ENCODE results near the gene MDM4.

Gene MDM4

DNA sequence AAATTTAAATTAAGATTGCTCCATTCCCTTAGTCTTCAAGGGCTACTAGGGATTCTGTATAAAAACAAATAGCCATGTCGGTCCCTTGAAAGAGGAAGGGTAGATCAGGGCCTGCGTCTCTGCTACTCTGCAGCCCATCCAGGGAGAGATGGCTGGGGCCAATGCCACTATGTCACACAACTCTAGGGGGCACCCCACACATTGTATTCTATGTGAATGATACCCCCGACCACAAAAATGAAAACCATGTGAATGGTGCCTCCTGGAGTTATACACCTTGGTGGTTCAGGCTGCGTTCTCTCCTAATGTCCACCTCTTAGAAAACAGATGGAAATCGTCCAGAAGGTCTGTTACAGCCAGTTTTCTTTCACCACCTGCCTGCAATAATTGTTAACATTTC is 39.6 kb upstream of the MDM4 start:
- no peak overlapping the region for H3K27ac ChIP-seq (ENCODE audit: low read length)
- H4K20me1 ChIP-seq (ENCODE audit: insufficient read depth, low read length): peaks cover 27% of the 10 kb centered on the region
- H3K9me3 ChIP-seq (ENCODE audit: insufficient read depth, low read length, severe bottlenecking): no peaks in the 10 kb centered on the region
- no peak for DNase-seq
- peaks cover 28% of the 10 kb centered on the region for H3K4me1 ChIP-seq (ENCODE audit: insufficient read depth, low read length)
- H3K4me2 ChIP-seq (ENCODE audit: insufficient read depth, low read length): no peak overlapping the region
- no peak for ATAC-seq (ENCODE audit: insufficient read depth, low read depth)
- H3K9ac ChIP-seq (ENCODE audit: low read depth, low read length): no peak overlapping the region
- TF ChIP-seq, protein P1, sequence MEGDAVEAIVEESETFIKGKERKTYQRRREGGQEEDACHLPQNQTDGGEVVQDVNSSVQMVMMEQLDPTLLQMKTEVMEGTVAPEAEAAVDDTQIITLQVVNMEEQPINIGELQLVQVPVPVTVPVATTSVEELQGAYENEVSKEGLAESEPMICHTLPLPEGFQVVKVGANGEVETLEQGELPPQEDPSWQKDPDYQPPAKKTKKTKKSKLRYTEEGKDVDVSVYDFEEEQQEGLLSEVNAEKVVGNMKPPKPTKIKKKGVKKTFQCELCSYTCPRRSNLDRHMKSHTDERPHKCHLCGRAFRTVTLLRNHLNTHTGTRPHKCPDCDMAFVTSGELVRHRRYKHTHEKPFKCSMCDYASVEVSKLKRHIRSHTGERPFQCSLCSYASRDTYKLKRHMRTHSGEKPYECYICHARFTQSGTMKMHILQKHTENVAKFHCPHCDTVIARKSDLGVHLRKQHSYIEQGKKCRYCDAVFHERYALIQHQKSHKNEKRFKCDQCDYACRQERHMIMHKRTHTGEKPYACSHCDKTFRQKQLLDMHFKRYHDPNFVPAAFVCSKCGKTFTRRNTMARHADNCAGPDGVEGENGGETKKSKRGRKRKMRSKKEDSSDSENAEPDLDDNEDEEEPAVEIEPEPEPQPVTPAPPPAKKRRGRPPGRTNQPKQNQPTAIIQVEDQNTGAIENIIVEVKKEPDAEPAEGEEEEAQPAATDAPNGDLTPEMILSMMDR (IDR thresholded peaks at IDR 0.05; ENCODE audit: borderline replicate concordance, extremely low read depth, low read length, poor library complexity, severe bottlenecking): peak; percentile 39
- TF ChIP-seq EZH2 (IDR thresholded peaks at IDR 0.05; ENCODE audit: borderline replicate concordance, low read depth, low read length, severe bottlenecking): no peak
- H3K4me3 ChIP-seq (ENCODE audit: low read depth in 1 of 2, low read length in 2 of 2): no peak overlapping the region
- H3K36me3 ChIP-seq (ENCODE audit: insufficient read depth, low read length): peaks cover 14% of the 10 kb centered on the region; the same call in 1 of the 2 replicates
- no peak overlapping the region for H2AFZ ChIP-seq (ENCODE audit: low read depth, low read length)
- no peaks in the 10 kb centered on the region for H3K27me3 ChIP-seq (ENCODE audit: insufficient read depth, low read length, poor library complexity)
- peaks cover 50% of the 10 kb centered on the region for H3K79me2 ChIP-seq (ENCODE audit: insufficient read depth, low read length)

DNA sequence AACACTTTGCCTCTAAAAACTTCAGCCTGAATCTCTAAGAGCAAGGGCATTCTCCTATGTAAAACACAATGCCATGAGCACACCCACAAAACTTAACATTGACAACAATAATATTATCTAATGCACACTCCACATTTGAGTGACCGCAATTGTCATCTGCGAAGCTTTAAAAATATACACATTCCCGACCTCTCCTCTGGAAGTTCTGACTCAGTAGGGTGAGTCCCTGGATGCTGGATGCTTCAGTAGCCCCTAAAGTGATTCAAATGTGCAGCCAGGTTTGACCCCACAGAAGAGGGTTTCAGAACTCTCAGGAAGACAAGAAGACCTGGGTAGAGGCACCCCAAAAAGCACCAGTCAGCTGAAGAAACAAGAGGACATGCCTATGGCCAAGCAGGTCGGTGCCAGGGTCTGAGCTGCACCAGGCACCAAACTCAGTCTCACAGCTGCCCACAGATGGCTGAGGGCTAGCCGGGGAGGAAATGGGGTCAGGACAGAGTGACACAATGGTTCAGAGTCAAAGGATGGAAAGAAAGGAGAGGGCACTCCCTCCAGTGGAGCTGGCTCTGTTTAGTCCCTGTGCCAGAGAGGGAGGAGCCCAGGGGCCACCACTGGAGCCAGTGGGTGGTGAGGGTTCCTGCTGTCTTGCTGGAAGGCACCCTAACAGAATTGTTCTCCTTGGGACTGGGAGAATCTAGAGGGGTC is 39.0 kb upstream of the MDM4 start:
- ATAC-seq (ENCODE audit: insufficient read depth, low read depth) (no peak), DNase-seq (no peak)
- 0 out of 2 replicates have a peak overlapping the region, but pooled peaks have one; percentile 20 for H3K27ac ChIP-seq (ENCODE audit: low read length)
- H3K4me3 ChIP-seq (ENCODE audit: low read depth in 1 of 2, low read length in 2 of 2): no peak overlapping the region
- TF ChIP-seq, protein P1 (IDR thresholded peaks at IDR 0.05; ENCODE audit: borderline replicate concordance, extremely low read depth, low read length, poor library complexity, severe bottlenecking): no peak
- TF ChIP-seq EZH2 (IDR thresholded peaks at IDR 0.05; ENCODE audit: borderline replicate concordance, low read depth, low read length, severe bottlenecking): no peak
- no peak overlapping the region for H3K4me2 ChIP-seq (ENCODE audit: insufficient read depth, low read length)
- no peaks in the 10 kb centered on the region for H3K9me3 ChIP-seq (ENCODE audit: insufficient read depth, low read length, severe bottlenecking)
- peaks cover 14% of the 10 kb centered on the region; the same call in 1 of the 2 replicates for H3K36me3 ChIP-seq (ENCODE audit: insufficient read depth, low read length)
- H2AFZ ChIP-seq (ENCODE audit: low read depth, low read length): no peak overlapping the region
- peaks cover 34% of the 10 kb centered on the region for H3K4me1 ChIP-seq (ENCODE audit: insufficient read depth, low read length)
- H3K79me2 ChIP-seq (ENCODE audit: insufficient read depth, low read length): peaks cover 52% of the 10 kb centered on the region
- H3K9ac ChIP-seq (ENCODE audit: low read depth, low read length): no peak overlapping the region
- peaks cover 27% of the 10 kb centered on the region for H4K20me1 ChIP-seq (ENCODE audit: insufficient read depth, low read length)
- no peaks in the 10 kb centered on the region for H3K27me3 ChIP-seq (ENCODE audit: insufficient read depth, low read length, poor library complexity)

DNA sequence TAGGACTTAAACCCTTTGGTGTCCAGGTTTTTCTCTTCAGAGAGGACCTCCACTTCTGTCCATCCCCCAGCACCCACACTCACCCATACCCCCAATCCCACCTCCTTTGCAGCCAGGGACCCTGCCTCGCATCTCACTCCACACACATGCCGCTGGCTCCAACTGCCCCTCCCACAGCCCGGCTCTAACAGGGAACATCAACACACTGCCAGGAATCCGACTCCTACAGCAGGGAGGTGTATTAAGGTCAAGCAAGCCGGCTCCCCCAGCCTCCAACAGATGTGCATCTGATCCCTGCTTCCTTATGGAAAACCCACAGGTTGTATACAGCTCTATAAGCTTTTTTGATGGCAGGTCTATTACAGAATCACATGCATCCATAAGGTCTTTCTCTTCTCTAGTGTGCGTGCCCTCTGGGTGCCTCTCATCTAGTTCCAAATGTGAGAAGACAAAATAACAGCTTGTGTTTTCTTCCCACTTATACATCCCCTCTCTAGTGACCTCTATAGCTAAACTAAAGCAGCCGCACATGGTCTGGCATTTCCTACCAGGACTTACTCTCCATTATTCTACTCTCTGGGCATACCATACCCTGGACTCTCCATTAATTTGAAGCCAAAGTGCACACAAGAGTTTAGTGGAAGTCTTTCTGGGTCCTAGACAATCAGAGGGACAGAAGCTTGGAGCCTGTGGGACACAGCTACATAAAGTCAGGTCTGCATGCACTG is 37.9 kb upstream of the MDM4 start:
- no peak overlapping the region for H3K27ac ChIP-seq (ENCODE audit: low read length)
- no peak for ATAC-seq (ENCODE audit: insufficient read depth, low read depth)
- H3K4me2 ChIP-seq (ENCODE audit: insufficient read depth, low read length): no peak overlapping the region

More for the DNA sequence above, 37.9 kb upstream of the MDM4 start:
- no peak overlapping the region for H2AFZ ChIP-seq (ENCODE audit: low read depth, low read length)
- peaks cover 26% of the 10 kb centered on the region for H4K20me1 ChIP-seq (ENCODE audit: insufficient read depth, low read length)
- H3K27me3 ChIP-seq (ENCODE audit: insufficient read depth, low read length, poor library complexity): no peaks in the 10 kb centered on the region
- H3K4me3 ChIP-seq (ENCODE audit: low read depth in 1 of 2, low read length in 2 of 2): no peak overlapping the region
- DNase-seq: no peak
- no peak overlapping the region for H3K9ac ChIP-seq (ENCODE audit: low read depth, low read length)
- TF ChIP-seq, protein P1 (IDR thresholded peaks at IDR 0.05; ENCODE audit: borderline replicate concordance, extremely low read depth, low read length, poor library complexity, severe bottlenecking): no peak
- TF ChIP-seq EZH2 (IDR thresholded peaks at IDR 0.05; ENCODE audit: borderline replicate concordance, low read depth, low read length, severe bottlenecking): no peak
- H3K79me2 ChIP-seq (ENCODE audit: insufficient read depth, low read length): peaks cover 55% of the 10 kb centered on the region
- peaks cover 35% of the 10 kb centered on the region for H3K4me1 ChIP-seq (ENCODE audit: insufficient read depth, low read length)
- H3K36me3 ChIP-seq (ENCODE audit: insufficient read depth, low read length): peaks cover 14% of the 10 kb centered on the region; the same call in 1 of the 2 replicates
- H3K9me3 ChIP-seq (ENCODE audit: insufficient read depth, low read length, severe bottlenecking): no peaks in the 10 kb centered on the region
